ENCODE results near the gene DPPA4.

GRCh38 chr3:109316162-109316730 is 21.1 kb downstream of the DPPA4 start, which contains the start of gene DPPA2:
- TF ChIP-seq CTCF (IDR thresholded peaks at IDR 0.05) (no peak), POLR2A (IDR thresholded peaks at IDR 0.05) (no peak)
